ENCODE results near the gene SLC39A9.

SLC39A9 gene

GRCh38 chr14:69427596-69427995 is 29.1 kb downstream of the SLC39A9 start:
- Mint-ChIP-seq H3K27ac (no peak overlapping the region), H3K27me3 (ENCODE audit: low read depth) (no peaks in the 10 kb centered on the region), H3K4me1 (ENCODE audit: low read depth) (peaks cover 6% of the 10 kb centered on the region), H3K36me3 (ENCODE audit: low read depth) (peaks cover 22% of the 10 kb centered on the region), H3K9me3 (no peaks in the 10 kb centered on the region), H3K4me3 (no peak overlapping the region)

GRCh38 chr14:69428289-69428998 is 30.0 kb downstream of the SLC39A9 start:
- Mint-ChIP-seq H3K27ac (no peak overlapping the region), H3K9me3 (no peaks in the 10 kb centered on the region), H3K27me3 (ENCODE audit: low read depth) (no peaks in the 10 kb centered on the region), H3K36me3 (ENCODE audit: low read depth) (peaks cover 22% of the 10 kb centered on the region), H3K4me3 (no peak overlapping the region), H3K4me1 (ENCODE audit: low read depth) (peaks cover 6% of the 10 kb centered on the region)

- Mint-ChIP-seq H3K9me3 (no peaks in the 10 kb centered on the region), H3K36me3 (ENCODE audit: low read depth) (peaks cover 17% of the 10 kb centered on the region), H3K4me1 (ENCODE audit: low read depth) (peaks cover 2% of the 10 kb centered on the region), H3K27me3 (ENCODE audit: low read depth) (no peaks in the 10 kb centered on the region), H3K27ac (no peak overlapping the region), H3K4me3 (no peak overlapping the region)
Observed at GRCh38 chr14:69429643-69430042, 31.2 kb downstream of the SLC39A9 start.

DNA sequence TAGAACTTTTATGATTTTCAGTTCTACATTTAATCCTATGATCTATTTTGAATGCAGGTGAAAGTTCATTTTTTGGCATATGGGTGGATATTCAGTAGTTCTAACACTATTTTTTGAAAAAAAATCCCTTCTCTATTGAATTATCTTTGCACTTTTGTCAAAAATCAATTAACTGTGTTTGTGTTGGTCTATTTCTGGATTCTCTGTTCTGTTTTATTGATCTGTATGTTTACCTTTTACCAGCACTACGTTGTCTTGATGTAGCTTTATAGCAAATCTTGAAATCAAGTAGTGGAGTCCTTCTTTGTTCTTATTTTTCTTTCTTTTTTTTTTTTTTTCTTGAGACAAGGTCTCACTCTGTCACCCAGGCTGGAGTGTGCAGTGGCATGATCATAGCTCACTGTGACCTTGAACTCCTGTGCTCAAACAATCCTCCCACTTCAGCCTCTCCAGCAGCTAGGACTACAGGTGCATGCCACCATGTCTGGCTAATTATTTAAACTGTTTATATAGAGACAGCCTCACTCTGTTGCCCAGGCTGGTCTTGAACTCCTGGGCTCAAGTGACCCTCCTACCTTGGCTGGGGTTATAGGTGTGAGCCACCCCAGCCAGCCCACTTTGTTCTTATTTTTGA is 31.9 kb downstream of the SLC39A9 start:
- no peak overlapping the region for H3K27ac Mint-ChIP-seq

DNA sequence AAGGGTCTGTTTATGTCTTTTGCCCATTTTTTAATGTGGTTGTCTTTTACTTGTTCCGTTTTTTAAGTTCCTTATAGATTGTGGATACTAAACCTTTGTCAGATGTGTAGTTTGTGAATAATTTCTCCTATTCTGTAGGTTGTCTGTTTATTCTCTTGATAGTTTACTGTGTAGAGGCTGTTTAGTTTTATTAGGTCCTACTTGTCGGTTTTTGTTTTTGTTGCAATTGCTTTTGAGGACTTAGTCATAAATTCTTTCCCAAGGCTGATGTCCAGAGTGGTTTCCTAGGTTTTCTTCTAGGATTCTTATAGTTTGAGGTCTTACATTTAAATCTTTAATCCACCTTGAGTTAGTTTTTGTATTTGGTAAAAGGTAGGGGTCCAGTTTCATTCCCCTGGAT is 33.9 kb downstream of the SLC39A9 start:
- H3K4me3 Mint-ChIP-seq: no peak overlapping the region

More for the DNA sequence above, 31.9 kb downstream of the SLC39A9 start:
- peaks cover 5% of the 10 kb centered on the region for H3K4me1 Mint-ChIP-seq (ENCODE audit: low read depth)
- no peaks in the 10 kb centered on the region for H3K9me3 Mint-ChIP-seq
- peaks cover 14% of the 10 kb centered on the region for H3K36me3 Mint-ChIP-seq (ENCODE audit: low read depth)
- H3K4me3 Mint-ChIP-seq: no peak overlapping the region
- no peaks in the 10 kb centered on the region for H3K27me3 Mint-ChIP-seq (ENCODE audit: low read depth)

DNA sequence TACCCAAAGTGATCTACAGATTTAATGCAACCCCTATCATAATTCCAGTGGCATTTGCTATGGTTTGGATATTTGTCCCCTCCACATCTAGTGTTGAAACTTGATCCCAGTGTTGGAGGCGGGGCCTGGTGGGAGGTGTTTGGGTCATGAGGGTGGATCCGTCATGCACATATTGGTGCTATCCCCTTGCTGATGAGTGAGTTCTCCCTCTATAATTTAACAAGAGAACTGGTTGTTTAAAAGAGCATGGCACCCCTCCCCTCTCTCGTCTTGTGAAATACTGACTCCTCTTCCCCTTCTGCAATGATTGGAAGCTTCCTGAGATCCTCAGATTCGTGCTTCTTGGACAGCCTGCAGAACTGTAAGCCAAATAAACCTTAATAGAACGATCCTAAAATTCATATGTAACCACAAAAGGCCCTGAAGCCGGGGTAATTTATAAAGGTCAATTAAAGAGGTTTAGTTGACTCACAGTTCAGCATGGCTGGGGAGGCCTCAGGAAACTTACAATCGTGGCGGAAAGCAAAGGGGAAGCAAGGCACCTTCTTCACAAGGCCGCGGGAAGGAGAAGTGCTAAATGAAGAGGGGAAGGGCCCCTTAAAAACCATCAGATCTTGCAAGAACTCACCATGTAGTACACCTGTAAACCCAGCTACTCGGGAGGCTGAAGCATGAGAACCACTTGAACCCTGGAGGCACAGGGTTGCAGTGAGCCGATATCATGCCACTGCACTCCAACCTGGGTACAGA is 41.2 kb downstream of the SLC39A9 start:
- no peaks in the 10 kb centered on the region for H3K9me3 Mint-ChIP-seq
- H3K27me3 Mint-ChIP-seq (ENCODE audit: low read depth): no peaks in the 10 kb centered on the region
- no peak overlapping the region for H3K27ac Mint-ChIP-seq
- peaks cover 22% of the 10 kb centered on the region for H3K36me3 Mint-ChIP-seq (ENCODE audit: low read depth)
- H3K4me1 Mint-ChIP-seq (ENCODE audit: low read depth): peaks cover 13% of the 10 kb centered on the region
- no peak overlapping the region for H3K4me3 Mint-ChIP-seq

More for the DNA sequence above, 33.9 kb downstream of the SLC39A9 start:
- H3K27me3 Mint-ChIP-seq (ENCODE audit: low read depth): no peaks in the 10 kb centered on the region
- peaks cover 5% of the 10 kb centered on the region for H3K4me1 Mint-ChIP-seq (ENCODE audit: low read depth)
- no peak overlapping the region for H3K27ac Mint-ChIP-seq
- no peaks in the 10 kb centered on the region for H3K9me3 Mint-ChIP-seq
- H3K36me3 Mint-ChIP-seq (ENCODE audit: low read depth): peaks cover 8% of the 10 kb centered on the region

- Mint-ChIP-seq H3K9me3 (no peaks in the 10 kb centered on the region), H3K36me3 (ENCODE audit: low read depth) (peaks cover 32% of the 10 kb centered on the region), H3K27me3 (ENCODE audit: low read depth) (no peaks in the 10 kb centered on the region), H3K4me1 (ENCODE audit: low read depth) (peaks cover 14% of the 10 kb centered on the region), H3K27ac (no peak overlapping the region), H3K4me3 (no peak overlapping the region)
Observed at GRCh38 chr14:69441948-69442347, 43.5 kb downstream of the SLC39A9 start.

GRCh38 chr14:69443296-69443805 is 44.9 kb downstream of the SLC39A9 start:
- Mint-ChIP-seq H3K4me1 (ENCODE audit: low read depth) (peaks cover 15% of the 10 kb centered on the region), H3K4me3 (peak overlapping the region; percentile 42), H3K36me3 (ENCODE audit: low read depth) (peaks cover 33% of the 10 kb centered on the region), H3K9me3 (no peaks in the 10 kb centered on the region), H3K27me3 (ENCODE audit: low read depth) (no peaks in the 10 kb centered on the region), H3K27ac (no peak overlapping the region)

GRCh38 chr14:69449216-69449615 is 50.7 kb downstream of the SLC39A9 start:
- H3K36me3 Mint-ChIP-seq (ENCODE audit: low read depth): peaks cover 19% of the 10 kb centered on the region
- H3K27ac Mint-ChIP-seq: no peak overlapping the region
- no peaks in the 10 kb centered on the region for H3K9me3 Mint-ChIP-seq
- no peaks in the 10 kb centered on the region for H3K27me3 Mint-ChIP-seq (ENCODE audit: low read depth)
- no peak overlapping the region for H3K4me3 Mint-ChIP-seq
- H3K4me1 Mint-ChIP-seq (ENCODE audit: low read depth): peaks cover 7% of the 10 kb centered on the region

DNA sequence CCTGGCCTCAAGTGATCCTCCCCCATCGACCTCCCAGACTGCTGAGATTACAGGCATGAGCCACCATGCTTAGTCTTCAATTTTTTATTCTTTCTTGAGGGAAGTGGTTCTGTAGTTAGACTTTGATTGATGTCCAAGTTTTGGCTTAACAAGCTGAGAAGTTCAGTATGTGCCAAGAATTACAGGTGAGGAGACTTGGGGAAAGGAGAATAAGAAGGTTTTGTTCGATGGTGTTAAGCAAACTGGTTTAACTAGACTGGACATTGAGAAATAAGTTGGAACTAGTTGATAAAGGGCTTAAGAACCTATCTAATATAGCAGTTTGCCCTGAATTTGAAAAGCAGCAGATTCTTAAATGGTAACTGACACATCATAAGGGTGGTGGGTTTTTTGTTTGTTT is 53.4 kb downstream of the SLC39A9 start:
- Mint-ChIP-seq H3K4me3 (no peak overlapping the region), H3K4me1 (ENCODE audit: low read depth) (peaks cover 4% of the 10 kb centered on the region), H3K27me3 (ENCODE audit: low read depth) (no peaks in the 10 kb centered on the region), H3K9me3 (no peaks in the 10 kb centered on the region), H3K27ac (no peak overlapping the region), H3K36me3 (ENCODE audit: low read depth) (peaks cover 17% of the 10 kb centered on the region)

DNA sequence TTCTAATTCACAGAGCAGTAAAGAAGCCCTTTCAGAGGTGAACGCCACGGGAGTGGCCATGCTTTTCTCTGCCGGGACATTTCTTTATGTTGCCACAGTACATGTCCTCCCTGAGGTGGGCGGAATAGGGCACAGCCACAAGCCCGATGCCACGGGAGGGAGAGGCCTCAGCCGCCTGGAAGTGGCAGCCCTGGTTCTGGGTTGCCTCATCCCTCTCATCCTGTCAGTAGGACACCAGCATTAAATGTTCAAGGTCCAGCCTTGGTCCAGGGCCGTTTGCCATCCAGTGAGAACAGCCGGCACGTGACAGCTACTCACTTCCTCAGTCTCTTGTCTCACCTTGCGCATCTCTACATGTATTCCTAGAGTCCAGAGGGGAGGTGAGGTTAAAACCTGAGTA is 59.9 kb downstream of the SLC39A9 start:
- H3K4me1 Mint-ChIP-seq (ENCODE audit: low read depth): no peaks in the 10 kb centered on the region
- no peak overlapping the region for H3K4me3 Mint-ChIP-seq
- no peak overlapping the region for H3K27ac Mint-ChIP-seq
- no peaks in the 10 kb centered on the region for H3K27me3 Mint-ChIP-seq (ENCODE audit: low read depth)
- no peaks in the 10 kb centered on the region for H3K9me3 Mint-ChIP-seq
- peaks cover 16% of the 10 kb centered on the region for H3K36me3 Mint-ChIP-seq (ENCODE audit: low read depth)

DNA sequence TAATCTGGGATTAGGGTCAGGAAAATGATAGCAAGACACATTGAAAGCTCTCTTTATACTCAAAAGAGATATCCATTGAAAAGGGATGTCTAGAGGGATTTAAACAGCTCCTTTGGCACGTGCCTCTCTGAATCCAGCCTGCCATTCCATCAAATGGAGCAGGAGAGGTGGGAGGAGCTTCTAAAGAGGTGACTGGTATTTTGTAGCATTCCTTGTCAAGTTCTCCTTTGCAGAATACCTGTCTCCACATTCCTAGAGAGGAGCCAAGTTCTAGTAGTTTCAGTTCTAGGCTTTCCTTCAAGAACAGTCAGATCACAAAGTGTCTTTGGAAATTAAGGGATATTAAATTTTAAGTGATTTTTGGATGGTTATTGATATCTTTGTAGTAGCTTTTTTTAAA is 60.6 kb downstream of the SLC39A9 start:
- Mint-ChIP-seq H3K4me3 (no peak overlapping the region), H3K27me3 (ENCODE audit: low read depth) (no peaks in the 10 kb centered on the region), H3K9me3 (no peaks in the 10 kb centered on the region), H3K4me1 (ENCODE audit: low read depth) (no peaks in the 10 kb centered on the region), H3K36me3 (ENCODE audit: low read depth) (peaks cover 14% of the 10 kb centered on the region), H3K27ac (no peak overlapping the region)

GRCh38 chr14:69460093-69460701 is 61.7 kb downstream of the SLC39A9 start:
- Mint-ChIP-seq H3K4me1 (ENCODE audit: low read depth) (no peaks in the 10 kb centered on the region), H3K4me3 (no peak overlapping the region), H3K36me3 (ENCODE audit: low read depth) (peaks cover 8% of the 10 kb centered on the region), H3K27ac (no peak overlapping the region), H3K27me3 (ENCODE audit: low read depth) (no peaks in the 10 kb centered on the region), H3K9me3 (no peaks in the 10 kb centered on the region)

GRCh38 chr14:69464379-69464778 is 65.9 kb downstream of the SLC39A9 start:
- peaks cover 3% of the 10 kb centered on the region for H3K36me3 Mint-ChIP-seq (ENCODE audit: low read depth)
- no peaks in the 10 kb centered on the region for H3K4me1 Mint-ChIP-seq (ENCODE audit: low read depth)
- no peak overlapping the region for H3K27ac Mint-ChIP-seq
- H3K9me3 Mint-ChIP-seq: no peaks in the 10 kb centered on the region
- no peaks in the 10 kb centered on the region for H3K27me3 Mint-ChIP-seq (ENCODE audit: low read depth)
- H3K4me3 Mint-ChIP-seq: no peak overlapping the region
